ENCODE results near the gene LMTK2. TPM values are rescaled to one million over a fixed set of nuclear protein-coding genes. Genes with fewer than 3 reads are reported as not detected.
A peak's percentile ranks its signal among the peaks of the same experiment; 100 is the strongest.

Gene LMTK2
- total RNA-seq, 2 experiments from 2014 or later, result 10.0 to 17.5 TPM

- peaks cover 19% of the 10 kb centered on the region for H3K36me3 ChIP-seq (ENCODE audit: insufficient read depth, low read length)
These were observed 92.5 kb downstream of the LMTK2 start for GRCh38 chr7:98199131-98199530.

GRCh38 chr7:98200364-98200763 lies 93.7 kb downstream of the LMTK2 start:
- DNase-seq (ENCODE audit: low spot score), result peak; percentile 94
- Histone ChIP-seq H4K20me1 (ENCODE audit: insufficient read depth, low read length) (peaks cover 20% of the 10 kb centered on the region), H3K9me2 (ENCODE audit: insufficient read depth, low read length) (no peaks in the 10 kb centered on the region), H3K9me3 (ENCODE audit: low read length) (no peaks in the 10 kb centered on the region), H3K4me2 (ENCODE audit: low read length) (peak overlapping the region; percentile 92), H3K27ac (ENCODE audit: low read depth, low read length, poor library complexity, severe bottlenecking) (peak overlapping the region; percentile 86), H3K4me1 (ENCODE audit: insufficient read depth, low read length, poor library complexity, severe bottlenecking) (peaks cover 62% of the 10 kb centered on the region), H3K4me3 (ENCODE audit: low read depth, low read length, poor library complexity, severe bottlenecking) (peak overlapping the region; percentile 50), H3K36me3 (ENCODE audit: insufficient read depth, low read length) (peaks cover 14% of the 10 kb centered on the region), H2AFZ (ENCODE audit: low read length) (no peak overlapping the region), H3K79me2 (ENCODE audit: insufficient read depth, low read depth, low read length) (peaks cover 32% of the 10 kb centered on the region; the same call in 1 of the 2 replicates)
- no peak for TF ChIP-seq CTCF (conservative IDR thresholded peaks at IDR 0.05; ENCODE audit: low read length)
- TF ChIP-seq EZH2phosphoT487 (IDR thresholded peaks at IDR 0.05; ENCODE audit: borderline replicate concordance, low read depth, low read length), result no peak
- ChIA-PET CTCF (ENCODE audit: unreplicated experiment) (no interaction called here), POLR2A (no interaction called here)
- intact Hi-C loops (cut with micrococcal nuclease; ENCODE audit: unreplicated experiment), result loop anchor here (5.0 kb wide), 1 partner anchor 1083 kb away; the partner anchor contains the start of gene SDHAF3
- BruUV-seq (replicated peaks), result no TSS peak

More at GRCh38 chr7:98199131-98199530, 92.5 kb downstream of the LMTK2 start:
- peak; percentile 34 for DNase-seq (ENCODE audit: low spot score)
- Histone ChIP-seq H3K4me3 (ENCODE audit: low read depth, low read length, poor library complexity, severe bottlenecking) (peak overlapping the region; percentile 50), H3K79me2 (ENCODE audit: insufficient read depth, low read depth, low read length) (peaks cover 32% of the 10 kb centered on the region; the same call in 1 of the 2 replicates), H4K20me1 (ENCODE audit: insufficient read depth, low read length) (peaks cover 20% of the 10 kb centered on the region), H3K4me1 (ENCODE audit: insufficient read depth, low read length, poor library complexity, severe bottlenecking) (peaks cover 57% of the 10 kb centered on the region), H3K9me2 (ENCODE audit: insufficient read depth, low read length) (no peaks in the 10 kb centered on the region), H3K9me3 (ENCODE audit: low read length) (no peaks in the 10 kb centered on the region), H3K27ac (ENCODE audit: low read depth, low read length, poor library complexity, severe bottlenecking) (peak overlapping the region; percentile 86), H3K4me2 (ENCODE audit: low read length) (peak overlapping the region; percentile 92), H2AFZ (ENCODE audit: low read length) (no peak overlapping the region)
- TF ChIP-seq EZH2phosphoT487 (IDR thresholded peaks at IDR 0.05; ENCODE audit: borderline replicate concordance, low read depth, low read length), result no peak
- intact Hi-C loops (cut with micrococcal nuclease; ENCODE audit: unreplicated experiment), result no loop called here
- BruUV-seq (replicated peaks), result no TSS peak
- CTCF ChIA-PET (ENCODE audit: unreplicated experiment), result interaction anchor here (0.7 kb wide), 1 partner anchor 50 kb away, joined by 3 read pairs; no protein-coding TSS in a partner anchor
- POLR2A ChIA-PET, result interaction anchor here (0.8 to 1.0 kb wide), 2 partner anchors 51 to 212 kb away, joined by 3 to 5 read pairs; no protein-coding TSS in a partner anchor

GRCh38 chr7:98202367-98203195 lies 95.9 kb downstream of the LMTK2 start:
- DNase-seq (ENCODE audit: low spot score), result peak; percentile 96
- H2AFZ ChIP-seq (ENCODE audit: low read length), result no peak overlapping the region
- peaks cover 32% of the 10 kb centered on the region; the same call in 1 of the 2 replicates for H3K79me2 ChIP-seq (ENCODE audit: insufficient read depth, low read depth, low read length)
- TF ChIP-seq CTCF (conservative IDR thresholded peaks at IDR 0.05; ENCODE audit: low read length), result no peak
- no peak for TF ChIP-seq EZH2phosphoT487 (IDR thresholded peaks at IDR 0.05; ENCODE audit: borderline replicate concordance, low read depth, low read length)
- H3K4me3 ChIP-seq (ENCODE audit: low read depth, low read length, poor library complexity, severe bottlenecking), result peak overlapping the region; percentile 58
- peaks cover 20% of the 10 kb centered on the region for H4K20me1 ChIP-seq (ENCODE audit: insufficient read depth, low read length)
- H3K36me3 ChIP-seq (ENCODE audit: insufficient read depth, low read length), result peaks cover 24% of the 10 kb centered on the region
- H3K27ac ChIP-seq (ENCODE audit: low read depth, low read length, poor library complexity, severe bottlenecking), result peak overlapping the region; percentile 86
- H3K4me1 ChIP-seq (ENCODE audit: insufficient read depth, low read length, poor library complexity, severe bottlenecking), result peaks cover 62% of the 10 kb centered on the region
- POLR2A ChIA-PET, result interaction anchor here (0.7 to 1.6 kb wide), 4 partner anchors 22 to 332 kb away, joined by 3 to 4 read pairs (median 4); no protein-coding TSS in a partner anchor
- no peaks in the 10 kb centered on the region for H3K9me3 ChIP-seq (ENCODE audit: low read length)
- BruUV-seq (replicated peaks), result no TSS peak
- intact Hi-C loops (cut with micrococcal nuclease; ENCODE audit: unreplicated experiment), result loop anchor here (1.0 to 5.0 kb wide), 4 partner anchors 17 to 1085 kb away; partner anchors contain the start of gene SDHAF3
- H3K4me2 ChIP-seq (ENCODE audit: low read length), result peak overlapping the region; percentile 92
- H3K9me2 ChIP-seq (ENCODE audit: insufficient read depth, low read length), result no peaks in the 10 kb centered on the region
- CTCF ChIA-PET (ENCODE audit: unreplicated experiment), result interaction anchor here (1.0 kb wide), 1 partner anchor 47 kb away, joined by 4 read pairs; no protein-coding TSS in a partner anchor

All from OCI-LY7 (cell line).